HG03139 (cell line): ENCODE data around the gene OR14C36.
"Not testable (repeated sequence)": the region's sequence is repeated elsewhere in the genome, so short reads cannot be mapped to it uniquely, and the experiment has no call there.

Experiments
- ATAC-seq: cut with Tn5 transposase; IDR thresholded peaks from one replicate; pipeline ENCODE4 v1.9.1; 2021; ENCODE audit not compliant: unreplicated experiment

The OR14C36 gene, protein sequence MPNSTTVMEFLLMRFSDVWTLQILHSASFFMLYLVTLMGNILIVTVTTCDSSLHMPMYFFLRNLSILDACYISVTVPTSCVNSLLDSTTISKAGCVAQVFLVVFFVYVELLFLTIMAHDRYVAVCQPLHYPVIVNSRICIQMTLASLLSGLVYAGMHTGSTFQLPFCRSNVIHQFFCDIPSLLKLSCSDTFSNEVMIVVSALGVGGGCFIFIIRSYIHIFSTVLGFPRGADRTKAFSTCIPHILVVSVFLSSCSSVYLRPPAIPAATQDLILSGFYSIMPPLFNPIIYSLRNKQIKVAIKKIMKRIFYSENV

DNA sequence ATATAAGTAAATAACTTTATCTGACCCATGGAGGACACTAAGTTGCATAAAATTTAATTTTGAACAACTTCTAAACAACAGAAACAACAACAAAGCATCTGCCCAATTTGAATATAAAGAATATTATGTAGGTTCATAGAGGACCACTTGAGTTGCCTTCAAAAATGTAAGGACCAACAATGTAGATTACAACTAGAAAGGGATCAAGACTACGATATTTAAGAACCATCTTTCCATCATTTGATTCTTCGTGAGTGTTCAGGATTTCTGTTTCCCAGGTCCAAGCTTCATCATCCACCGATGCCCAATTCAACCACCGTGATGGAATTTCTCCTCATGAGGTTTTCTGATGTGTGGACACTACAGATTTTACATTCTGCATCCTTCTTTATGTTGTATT is at the start of gene OR14C36:
TSS of gene OR14C36 (plus strand) at position 301 of the 400 bp plus-strand sequence. CDS start at position 301, 0 bp downstream.
- ATAC-seq, result no peak

DNA sequence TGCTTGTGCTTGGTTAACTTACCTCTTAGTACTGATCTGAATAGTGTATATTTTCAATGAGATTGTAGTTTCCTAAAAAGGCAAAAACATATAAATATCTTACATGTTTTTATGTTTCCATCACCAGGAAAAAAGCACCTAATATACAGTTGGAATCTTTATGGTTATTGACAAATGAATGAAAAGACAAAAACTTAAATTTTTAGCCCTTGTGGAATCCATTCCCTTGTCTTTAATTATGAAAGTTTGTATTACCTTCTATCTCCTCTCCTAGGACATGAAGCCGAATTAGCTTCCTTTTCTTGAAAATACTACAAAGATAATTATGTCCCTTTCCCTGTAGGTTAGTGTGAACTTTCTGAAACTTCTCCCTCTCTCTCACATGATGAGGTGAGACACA is 45.3 kb upstream of the OR14C36 start, which contains the start of gene OR2T12:
TSS of gene OR2T12 (minus strand) at position 101 of the 400 bp plus-strand sequence. CDS start 7,846 bp downstream, outside the sequence.
- ATAC-seq, result no peak

DNA sequence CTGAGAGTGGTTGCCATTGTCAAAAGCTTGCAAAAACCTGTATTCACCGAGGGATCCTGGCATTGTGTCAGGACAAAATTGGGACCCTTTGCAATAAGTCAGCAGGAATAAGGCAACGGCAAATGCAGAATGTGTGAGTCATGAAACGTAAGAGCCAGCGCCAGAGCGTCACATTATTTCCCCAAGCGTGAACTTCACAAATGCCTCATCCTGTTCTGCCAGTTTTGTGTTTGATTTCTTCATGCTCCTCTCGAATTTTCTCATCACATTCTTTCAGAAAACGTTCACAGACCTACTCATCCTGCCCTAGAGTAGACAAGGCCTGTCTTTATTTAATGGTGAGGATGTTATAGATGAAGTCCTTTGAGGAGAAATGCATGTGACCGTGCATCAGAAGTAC is 42.9 kb upstream of the OR14C36 start:
- not testable (repeated sequence) for ATAC-seq

DNA sequence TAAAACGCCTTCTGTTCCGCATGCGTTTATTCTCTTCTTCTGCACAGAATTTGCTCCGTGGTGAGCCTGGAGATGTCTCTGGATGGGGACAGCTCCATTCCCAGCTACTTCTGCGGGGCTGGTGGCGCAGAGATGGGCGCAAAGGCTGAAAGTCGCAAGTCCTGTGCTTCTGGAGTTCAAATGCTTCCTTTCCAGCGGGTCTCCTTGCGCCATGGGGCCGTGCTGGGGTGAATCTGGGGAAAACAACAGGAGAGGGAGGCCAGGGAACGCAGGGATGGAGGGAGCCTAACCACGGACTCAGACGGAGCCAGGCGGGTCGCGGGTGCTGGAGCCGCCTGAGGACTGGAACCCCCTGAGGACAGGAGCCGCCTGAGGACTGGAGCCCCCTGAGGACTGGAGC is 42.5 kb upstream of the OR14C36 start:
- ATAC-seq, result no peak

DNA sequence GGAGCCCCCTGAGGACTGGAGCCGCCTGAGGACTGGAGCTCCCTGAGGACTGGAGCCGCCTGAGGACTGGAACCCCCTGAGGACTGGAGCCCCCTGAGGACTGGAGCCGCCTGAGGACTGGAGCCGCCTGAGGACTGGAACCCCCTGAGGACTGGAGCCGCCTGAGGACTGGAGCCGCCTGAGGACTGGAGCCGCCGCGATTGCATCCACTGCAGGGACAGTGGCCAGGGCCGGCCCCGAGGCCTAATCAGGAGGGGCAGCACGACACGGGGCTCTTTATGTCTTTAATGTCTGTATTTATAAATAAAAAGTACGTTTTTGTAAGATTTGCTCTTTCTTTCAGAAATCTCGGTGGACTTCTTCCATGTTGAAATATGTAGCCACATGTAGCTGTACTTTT is 41.8 kb upstream of the OR14C36 start:
- ATAC-seq, result not testable (repeated sequence)

DNA sequence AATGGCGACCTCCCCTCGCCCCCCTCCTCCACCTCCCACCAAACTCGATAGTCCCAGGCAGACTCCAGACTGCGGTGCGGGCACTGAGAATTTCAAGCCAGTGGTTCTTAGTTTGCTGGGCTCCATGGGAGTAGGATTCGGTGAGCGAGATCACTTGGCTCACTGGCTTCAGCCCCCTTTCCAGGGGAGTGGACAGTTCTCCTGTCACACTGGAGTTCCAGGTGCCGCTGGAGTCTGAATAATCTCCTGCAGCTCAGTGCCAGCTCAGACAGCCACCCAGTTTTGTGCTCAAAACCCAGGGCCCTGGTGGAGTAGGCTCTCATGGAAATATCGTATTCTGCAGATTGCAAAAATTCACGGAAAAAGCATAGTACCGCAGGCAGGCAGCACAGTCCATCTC is 31.8 kb upstream of the OR14C36 start:
- ATAC-seq, result no peak

DNA sequence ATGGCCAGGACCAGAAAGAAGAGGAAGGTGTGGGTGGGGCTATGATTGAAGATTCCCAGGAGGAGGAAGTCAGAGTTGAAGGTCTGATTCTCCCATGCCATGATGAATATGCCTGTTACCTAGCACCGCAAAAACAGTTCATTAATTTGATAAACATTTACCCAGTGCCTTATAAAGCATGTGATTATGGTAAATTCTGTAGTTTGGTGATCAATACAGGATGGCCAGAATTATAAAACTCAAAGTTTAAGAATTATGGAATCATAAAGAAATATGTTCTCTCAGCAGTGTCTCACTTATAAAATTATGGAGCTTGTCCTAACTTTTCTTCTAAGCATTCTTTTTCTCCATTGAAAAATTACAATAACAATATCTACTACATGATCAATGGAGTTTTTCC is 24.1 kb upstream of the OR14C36 start, which contains the start of gene OR2M7:
TSS of gene OR2M7 (minus strand) at position 101 of the 400 bp plus-strand sequence. CDS start at position 101, 0 bp downstream.
- ATAC-seq, result no peak

DNA sequence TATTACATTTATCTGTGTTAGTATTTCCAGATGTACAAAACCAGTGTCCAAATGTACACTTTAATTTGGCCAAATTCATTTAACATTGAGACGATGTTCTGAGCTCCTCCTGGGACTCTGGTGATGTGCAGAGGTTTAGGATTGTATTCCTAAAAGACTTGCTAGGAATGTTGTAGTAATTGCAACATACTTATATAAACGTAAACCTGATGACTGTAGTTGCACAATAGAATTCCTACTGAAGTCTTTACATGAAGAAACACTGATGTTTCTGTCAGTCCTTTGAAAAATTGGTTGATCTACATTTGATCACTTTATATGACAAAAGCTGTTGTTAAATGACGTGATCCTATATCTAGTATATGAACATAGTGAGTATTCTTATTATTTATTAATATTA is 5.1 kb upstream of the OR14C36 start:
- ATAC-seq, result no peak

DNA sequence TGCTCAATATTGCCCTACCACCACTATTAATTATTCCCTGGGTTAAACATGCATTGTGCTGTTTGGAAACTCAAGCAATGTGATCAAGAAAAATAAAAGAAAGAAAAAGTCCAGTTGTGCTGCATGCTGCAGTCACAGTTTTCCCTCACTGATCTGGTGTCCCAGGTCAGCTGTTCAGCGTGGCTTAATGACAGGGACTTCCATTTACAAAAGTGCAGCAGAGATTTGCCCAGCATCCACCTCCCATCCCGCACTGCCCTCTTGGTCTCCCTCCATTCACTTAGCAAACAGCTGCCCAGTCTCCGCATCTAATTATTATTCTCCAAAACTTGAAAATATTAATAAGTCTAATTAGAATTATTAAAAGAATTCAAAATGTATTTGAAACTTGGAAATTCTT is 10.8 kb downstream of the OR14C36 start:
- no peak for ATAC-seq

DNA sequence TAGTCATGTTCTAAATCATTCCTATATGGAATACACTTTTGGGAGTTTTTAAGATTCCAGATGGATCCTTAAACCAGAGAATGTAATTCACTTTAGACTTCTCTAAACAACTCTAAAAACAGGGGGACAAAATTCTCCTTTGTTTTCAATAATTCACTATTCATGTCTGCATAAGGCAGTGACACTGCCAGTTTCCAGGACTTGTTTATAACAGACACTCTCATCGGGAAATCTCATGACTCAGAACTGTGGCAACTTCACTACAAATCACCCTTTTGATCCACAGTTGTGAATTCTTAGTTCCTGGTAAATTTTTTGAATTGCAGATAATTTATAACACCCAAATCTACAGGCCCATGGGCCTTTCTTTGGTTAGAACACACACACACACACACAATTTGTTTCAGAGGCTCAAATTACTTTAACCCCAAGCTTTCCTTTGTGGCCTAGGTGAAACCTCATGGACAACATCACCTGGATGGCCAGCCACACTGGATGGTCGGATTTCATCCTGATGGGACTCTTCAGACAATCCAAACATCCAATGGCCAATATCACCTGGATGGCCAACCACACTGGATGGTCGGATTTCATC is 12.6 kb downstream of the OR14C36 start, which contains the start of gene OR2T4:
TSS of gene OR2T4 (plus strand) at position 545 of the 595 bp plus-strand sequence. CDS start at position 545, 0 bp downstream.
- no peak for ATAC-seq

DNA sequence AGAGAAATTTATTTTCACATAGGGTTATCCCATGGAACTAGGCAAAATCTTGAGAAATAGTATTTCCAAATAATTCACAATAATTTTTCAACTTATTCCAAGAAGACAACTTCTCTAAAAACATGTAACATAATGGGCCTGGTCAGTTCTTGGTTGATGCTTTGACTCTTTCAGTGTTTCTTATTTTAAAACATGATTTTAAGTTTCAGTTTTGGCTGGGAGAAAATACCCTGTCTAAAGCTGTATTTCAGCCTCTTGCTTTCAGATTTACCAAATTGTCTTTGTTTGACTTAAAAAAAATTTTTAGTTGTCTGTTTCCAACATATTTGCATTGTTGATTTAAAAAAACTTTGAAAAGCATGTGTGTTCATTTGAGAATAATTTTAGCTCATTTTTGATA is 18.0 kb downstream of the OR14C36 start:
- ATAC-seq, result no peak

DNA sequence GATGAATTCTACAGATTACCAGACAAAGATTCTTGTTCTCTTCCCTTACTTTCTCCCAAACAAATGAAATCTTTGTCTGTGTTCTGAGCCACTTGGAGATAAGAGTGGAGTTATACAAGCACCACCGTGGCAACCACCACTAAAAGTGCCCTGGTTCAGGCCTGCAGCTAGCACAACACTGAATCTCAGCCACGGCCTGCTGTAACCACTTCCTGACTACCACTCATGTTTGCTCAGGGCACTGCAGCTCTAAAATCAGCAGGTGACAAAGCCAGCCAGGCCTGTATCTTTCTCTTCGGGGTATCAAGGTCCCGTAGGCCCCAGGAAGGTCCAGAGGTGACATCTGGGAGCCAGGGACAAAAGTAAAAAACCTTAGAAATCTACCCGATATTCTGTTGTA is 23.8 kb downstream of the OR14C36 start:
- ATAC-seq, result no peak

DNA sequence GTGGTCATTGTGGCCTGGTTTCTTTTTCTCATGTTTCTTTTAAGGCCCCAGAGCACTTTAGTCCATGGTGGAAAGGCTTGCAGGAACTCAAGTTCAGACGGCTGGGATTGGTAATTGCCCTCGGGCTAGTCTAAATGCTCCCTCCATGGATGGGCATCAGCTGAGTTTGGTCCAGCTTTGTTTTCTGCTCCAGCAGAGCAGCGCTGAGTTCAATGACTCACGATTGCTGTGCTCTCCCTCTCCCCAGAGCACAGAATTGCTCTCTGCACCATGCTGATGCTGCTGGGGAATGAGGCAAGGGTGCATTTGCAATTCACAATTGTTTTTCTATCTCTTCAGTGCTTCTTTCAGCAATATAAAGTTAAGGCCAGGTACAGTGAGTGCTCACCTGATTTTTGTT is 25.2 kb downstream of the OR14C36 start:
- no peak for ATAC-seq

DNA sequence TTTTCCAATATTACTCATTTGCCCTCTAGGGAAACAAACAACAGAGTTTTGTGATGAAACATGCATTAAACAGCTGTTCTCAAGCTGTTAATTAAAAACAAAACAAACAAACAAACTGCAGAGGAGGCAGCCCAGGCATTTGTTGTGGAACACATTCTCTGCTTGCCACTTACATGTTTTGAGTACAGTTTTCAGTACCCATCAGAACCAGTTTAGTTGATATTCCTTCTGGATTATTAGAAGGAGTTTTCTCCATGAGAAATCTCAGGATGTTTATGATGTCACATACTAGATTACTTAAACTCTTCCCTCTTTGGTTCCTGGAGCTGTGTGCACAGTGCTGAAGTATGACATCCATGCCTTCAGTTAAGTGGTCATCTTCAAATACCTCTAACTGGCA is 26.9 kb downstream of the OR14C36 start, which contains the start of gene OR2T6:
TSS of gene OR2T6 (plus strand) at position 301 of the 400 bp plus-strand sequence. CDS start 11,863 bp downstream, outside the sequence.
- ATAC-seq, result no peak

DNA sequence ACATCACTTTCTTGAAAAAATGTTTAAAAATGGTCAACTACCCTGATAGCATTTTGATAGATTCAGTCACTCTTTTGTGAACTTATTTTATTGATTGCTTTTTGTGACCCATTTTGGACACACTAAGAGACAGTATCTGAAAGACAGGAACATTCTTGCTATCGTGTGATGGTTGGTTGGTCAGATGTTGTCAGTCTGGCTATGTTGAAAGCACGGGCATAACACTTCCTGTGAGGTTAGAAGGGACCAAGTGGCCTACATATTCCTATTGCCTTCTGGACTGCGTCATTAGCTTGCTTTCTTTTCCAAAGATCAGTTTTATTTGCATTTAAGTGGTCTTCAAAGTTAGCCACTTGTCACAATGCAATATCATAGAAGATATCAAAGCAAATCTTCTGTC is 28.3 kb downstream of the OR14C36 start:
- ATAC-seq, result no peak

DNA sequence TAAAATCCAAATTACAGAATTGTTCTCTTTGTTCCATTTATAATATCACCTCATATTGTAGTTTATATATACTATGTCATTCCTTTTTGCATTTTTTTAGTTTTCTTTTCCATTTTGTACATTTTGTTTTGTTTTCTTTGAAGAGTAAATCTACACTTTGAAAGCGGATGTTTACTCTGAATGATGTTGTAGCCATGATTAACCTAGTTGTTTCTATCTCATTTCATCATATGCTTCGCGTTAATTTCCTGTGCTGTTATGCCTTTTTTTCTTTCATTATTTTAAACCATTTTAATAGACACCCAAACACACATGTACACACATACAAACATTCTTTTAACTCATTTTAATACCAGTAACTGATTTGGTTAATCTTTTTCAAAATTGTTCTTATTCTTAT is 32.3 kb downstream of the OR14C36 start:
- ATAC-seq, result no peak

DNA sequence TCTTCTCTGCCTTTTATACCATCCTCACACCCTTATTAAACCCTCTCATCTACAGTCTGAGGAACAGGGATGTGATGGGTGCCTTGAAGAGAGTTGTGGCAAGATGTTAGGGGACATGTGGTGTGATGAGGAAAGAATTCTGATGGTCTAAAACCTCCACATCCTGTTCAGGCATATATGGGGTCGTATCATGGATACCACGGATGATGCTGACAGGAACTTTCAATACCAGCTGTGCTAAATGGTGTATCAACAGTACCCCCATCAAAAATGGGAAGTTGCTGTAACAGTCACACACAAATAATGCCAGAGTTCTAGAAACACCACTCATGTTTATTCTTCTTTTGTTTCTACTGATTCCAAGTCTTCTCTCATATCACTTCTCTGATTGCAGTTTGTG is 39.9 kb downstream of the OR14C36 start:
- ATAC-seq, result no peak

DNA sequence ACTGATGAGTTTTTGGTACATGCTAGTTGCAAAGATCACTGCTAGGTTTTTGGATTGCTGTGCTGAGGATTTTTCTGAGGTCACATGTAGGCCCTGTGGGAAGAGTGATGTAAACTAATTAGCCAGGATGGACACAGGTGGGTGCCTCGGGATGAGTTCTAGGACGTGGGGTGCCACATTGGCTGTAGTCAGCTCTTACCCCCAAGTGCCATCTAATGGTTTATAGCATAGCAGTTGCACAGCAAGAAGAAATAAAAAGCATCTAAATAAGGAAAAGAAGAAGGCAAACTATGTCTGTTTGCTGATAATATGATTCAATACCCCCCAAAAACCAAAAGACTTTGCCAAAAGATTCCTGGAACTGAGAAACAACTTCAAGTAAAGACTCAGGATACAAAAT is 44.5 kb downstream of the OR14C36 start:
- no peak for ATAC-seq
